ENCODE results near the gene ATP10A. TPM values are rescaled to one million over a fixed set of nuclear protein-coding genes. Genes with fewer than 3 reads are reported as not detected.

Gene ATP10A
- polyA plus RNA-seq, 3 donors from 2014 or later, result 2.4 to 17.4 (median 7.3) TPM

GRCh38 chr15:25847051-25847450, 16.1 kb downstream of the ATP10A start:
- no peak for DNase-seq
- Mint-ChIP-seq H3K36me3 (no peaks in the 10 kb centered on the region), H3K9me3 (no peaks in the 10 kb centered on the region), H3K27me3 (ENCODE audit: low read depth in 3 of 3) (peaks cover 2 to 7% (median 6%) of the 10 kb centered on the region in 3 donors), H3K27ac (peak overlapping the region; percentile 86 to 99 (median 94)), H3K4me3 (peak overlapping the region in 4 of 5 donors; percentile 31 to 71 (median 45)), H3K4me1 (peaks cover 92 to 96% of the 10 kb centered on the region in 2 donors)

GRCh38 chr15:25846377-25846776, 16.8 kb downstream of the ATP10A start:
- Mint-ChIP-seq H3K27me3 (ENCODE audit: low read depth in 3 of 3) (peaks cover 2 to 7% (median 6%) of the 10 kb centered on the region in 3 donors), H3K4me1 (peaks cover 90 to 96% of the 10 kb centered on the region in 2 donors), H3K4me3 (peak overlapping the region; percentile 71 to 88 (median 77)), H3K27ac (peak overlapping the region; percentile 86 to 99 (median 94)), H3K36me3 (peaks cover 0 to under 1% (median 0%) of the 10 kb centered on the region in 3 donors), H3K9me3 (no peaks in the 10 kb centered on the region)
- peak; percentile 68 to 71 (median 68) for DNase-seq

GRCh38 chr15:25844981-25845680, 18.0 kb downstream of the ATP10A start:
- Mint-ChIP-seq H3K4me3 (peak overlapping the region; percentile 71 to 88 (median 77)), H3K9me3 (no peaks in the 10 kb centered on the region), H3K36me3 (peaks cover 0 to 3% (median 0%) of the 10 kb centered on the region in 3 donors), H3K4me1 (peaks cover 82 to 96% of the 10 kb centered on the region in 2 donors), H3K27ac (peak overlapping the region; percentile 86 to 99 (median 94)), H3K27me3 (ENCODE audit: low read depth in 3 of 3) (peaks cover 2 to 6% (median 2%) of the 10 kb centered on the region in 3 donors)
- peak; percentile 32 to 38 (median 33) for DNase-seq

- H3K9me3 Mint-ChIP-seq, result no peaks in the 10 kb centered on the region
- peak overlapping the region; percentile 71 to 88 (median 77) for H3K4me3 Mint-ChIP-seq
- H3K36me3 Mint-ChIP-seq, result peaks cover 0 to 3% (median 0%) of the 10 kb centered on the region in 3 donors
- H3K27ac Mint-ChIP-seq, result peak overlapping the region; percentile 86 to 99 (median 94)
- H3K27me3 Mint-ChIP-seq (ENCODE audit: low read depth in 3 of 3), result peaks cover 2 to 5% (median 2%) of the 10 kb centered on the region in 3 donors
- H3K4me1 Mint-ChIP-seq, result peaks cover 79 to 94% of the 10 kb centered on the region in 2 donors
- no peak for DNase-seq
These were observed 18.6 kb downstream of the ATP10A start for GRCh38 chr15:25844542-25844941.

- peak overlapping the region; percentile 71 to 94 (median 80) for H3K27ac Mint-ChIP-seq
- H3K27me3 Mint-ChIP-seq (ENCODE audit: low read depth in 3 of 3), result peaks cover 0 to 5% (median 2%) of the 10 kb centered on the region in 3 donors
- peak overlapping the region in 4 of 5 donors; percentile 1 to 61 (median 30) for H3K4me3 Mint-ChIP-seq
- DNase-seq, result no peak
- H3K36me3 Mint-ChIP-seq, result peaks cover 0 to 3% (median 0%) of the 10 kb centered on the region in 3 donors
- no peaks in the 10 kb centered on the region for H3K9me3 Mint-ChIP-seq
- peaks cover 79 to 94% of the 10 kb centered on the region in 2 donors for H3K4me1 Mint-ChIP-seq
These were observed 19.1 kb downstream of the ATP10A start for GRCh38 chr15:25844076-25844475.

GRCh38 chr15:25839638-25840156, 23.4 kb downstream of the ATP10A start:
- Mint-ChIP-seq H3K4me3 (no peak overlapping the region), H3K9me3 (no peaks in the 10 kb centered on the region), H3K36me3 (peaks cover 0 to 3% (median 3%) of the 10 kb centered on the region in 3 donors), H3K27me3 (ENCODE audit: low read depth in 3 of 3) (no peaks in the 10 kb centered on the region), H3K4me1 (peaks cover 70 to 88% of the 10 kb centered on the region in 2 donors), H3K27ac (peak overlapping the region in 1 of 6 donors; percentile 25)
- DNase-seq, result no peak

- peaks cover 66 to 86% of the 10 kb centered on the region in 2 donors for H3K4me1 Mint-ChIP-seq
- peaks cover 0 to 3% (median 3%) of the 10 kb centered on the region in 3 donors for H3K36me3 Mint-ChIP-seq
- H3K27me3 Mint-ChIP-seq (ENCODE audit: low read depth in 3 of 3), result no peaks in the 10 kb centered on the region
- peak overlapping the region in 1 of 6 donors; percentile 66 for H3K27ac Mint-ChIP-seq
- DNase-seq, result no peak
- H3K9me3 Mint-ChIP-seq, result no peaks in the 10 kb centered on the region
- no peak overlapping the region for H3K4me3 Mint-ChIP-seq
These were observed 24.3 kb downstream of the ATP10A start for GRCh38 chr15:25838871-25839195.

- H3K27me3 Mint-ChIP-seq (ENCODE audit: low read depth in 3 of 3), result no peaks in the 10 kb centered on the region
These were observed 24.8 kb downstream of the ATP10A start for GRCh38 chr15:25838191-25838870.

GRCh38 chr15:25832158-25832557, 31.0 kb downstream of the ATP10A start:
- no peak for DNase-seq
- Mint-ChIP-seq H3K27me3 (ENCODE audit: low read depth in 3 of 3) (no peaks in the 10 kb centered on the region), H3K4me3 (no peak overlapping the region), H3K27ac (peak overlapping the region in 5 of 6 donors; percentile 22 to 85 (median 70)), H3K4me1 (peaks cover 54 to 84% of the 10 kb centered on the region in 2 donors), H3K9me3 (no peaks in the 10 kb centered on the region), H3K36me3 (peaks cover 4 to 8% (median 6%) of the 10 kb centered on the region in 3 donors)

More at GRCh38 chr15:25838191-25838870, 24.8 kb downstream of the ATP10A start:
- Mint-ChIP-seq H3K36me3 (peaks cover 0 to 3% (median 3%) of the 10 kb centered on the region in 3 donors), H3K4me1 (peaks cover 61 to 85% of the 10 kb centered on the region in 2 donors), H3K9me3 (no peaks in the 10 kb centered on the region), H3K4me3 (peak overlapping the region in 1 of 5 donors; percentile 39), H3K27ac (peak overlapping the region in 4 of 6 donors; percentile 50 to 70 (median 64))
- DNase-seq, result no peak

GRCh38 chr15:25830844-25831451, 32.2 kb downstream of the ATP10A start:
- Mint-ChIP-seq H3K4me3 (no peak overlapping the region), H3K27me3 (ENCODE audit: low read depth in 3 of 3) (no peaks in the 10 kb centered on the region), H3K9me3 (peaks cover 0 to 4% (median under 1%) of the 10 kb centered on the region in 6 donors), H3K27ac (peak overlapping the region in 1 of 6 donors; percentile 22), H3K4me1 (peaks cover 51 to 84% of the 10 kb centered on the region in 2 donors), H3K36me3 (peaks cover 5 to 10% (median 9%) of the 10 kb centered on the region in 3 donors)
- no peak for DNase-seq

- H3K27me3 Mint-ChIP-seq (ENCODE audit: low read depth in 3 of 3), result peaks cover 0 to under 1% (median 0%) of the 10 kb centered on the region in 3 donors
- peaks cover 0 to 7% (median 2%) of the 10 kb centered on the region in 6 donors for H3K9me3 Mint-ChIP-seq
- H3K27ac Mint-ChIP-seq, result peak overlapping the region in 3 of 6 donors; percentile 26 to 47 (median 36)
- DNase-seq, result no peak
- no peak overlapping the region for H3K4me3 Mint-ChIP-seq
- peaks cover 63 to 93% of the 10 kb centered on the region in 2 donors for H3K4me1 Mint-ChIP-seq
- H3K36me3 Mint-ChIP-seq, result peaks cover 15 to 16% (median 16%) of the 10 kb centered on the region in 3 donors
These were observed 34.1 kb downstream of the ATP10A start for GRCh38 chr15:25829073-25829472.

- H3K9me3 Mint-ChIP-seq, result peaks cover 0 to 7% (median 2%) of the 10 kb centered on the region in 6 donors
- H3K4me3 Mint-ChIP-seq, result no peak overlapping the region
- H3K27ac Mint-ChIP-seq, result no peak overlapping the region
- peaks cover 0 to 2% (median 0%) of the 10 kb centered on the region in 3 donors for H3K27me3 Mint-ChIP-seq (ENCODE audit: low read depth in 3 of 3)
- DNase-seq, result no peak
- peaks cover 67 to 99% of the 10 kb centered on the region in 2 donors for H3K4me1 Mint-ChIP-seq
- H3K36me3 Mint-ChIP-seq, result peaks cover 12 to 16% (median 12%) of the 10 kb centered on the region in 3 donors
These were observed 37.9 kb downstream of the ATP10A start for GRCh38 chr15:25825207-25825606.

GRCh38 chr15:25824618-25825017, 38.5 kb downstream of the ATP10A start:
- Mint-ChIP-seq H3K4me1 (peaks cover 67 to 99% of the 10 kb centered on the region in 2 donors), H3K4me3 (no peak overlapping the region), H3K36me3 (peaks cover 12 to 16% (median 12%) of the 10 kb centered on the region in 3 donors), H3K9me3 (peaks cover 0 to 7% (median 2%) of the 10 kb centered on the region in 6 donors), H3K27me3 (ENCODE audit: low read depth in 3 of 3) (peaks cover 0 to 2% (median 0%) of the 10 kb centered on the region in 3 donors), H3K27ac (no peak overlapping the region)
- DNase-seq, result no peak
